ENCODE measurements around the gene RRP9. TPM values are rescaled to one million over a fixed set of nuclear protein-coding genes. Genes with fewer than 3 reads are reported as not detected.

Gene RRP9
- total RNA-seq, 1 experiment from 2014 or later, result 71.3 TPM

DNA sequence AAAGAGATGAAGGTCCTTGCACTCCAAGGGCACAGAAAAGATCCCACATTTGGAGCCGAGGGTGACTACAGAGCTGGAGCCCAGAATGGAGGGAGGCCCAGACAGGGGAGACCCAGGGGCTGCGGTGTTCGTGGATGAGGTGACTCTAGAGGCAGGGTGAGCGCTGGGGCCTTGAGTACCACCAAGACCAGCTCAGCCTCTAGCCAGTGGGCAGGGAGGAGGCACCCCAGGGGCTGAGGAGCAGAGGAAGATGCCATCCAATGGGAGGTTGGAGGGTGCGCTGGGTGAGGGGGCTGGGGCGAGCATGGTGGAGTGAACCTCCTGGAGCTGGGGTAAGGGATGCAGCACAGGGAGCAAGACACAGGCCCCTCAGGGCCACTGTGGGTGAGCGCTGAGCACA is 13.3 kb downstream of the RRP9 start:
- Histone ChIP-seq H3K27ac (ENCODE audit: low read depth, low read length) (no peak overlapping the region), H3K9me3 (ENCODE audit: control insufficient read depth in 1 of 2, insufficient read depth in 1 of 2, low read depth in 1 of 2, low read length in 2 of 2) (no peaks in the 10 kb centered on the region), H3K4me3 (replicated peaks in 1 of 2; ENCODE audit: low read depth in 1 of 2, low read length in 2 of 2) (no peak overlapping the region), H3K36me3 (ENCODE audit: control insufficient read depth in 1 of 2, insufficient read depth in 2 of 2, low read length in 2 of 2) (peaks cover 6 to 9% of the 10 kb centered on the region in 2 experiments; a peak in 3 of 4 replicates), H3K9ac (ENCODE audit: low read length) (no peak overlapping the region), H3K9me2 (ENCODE audit: insufficient read depth) (no peaks in the 10 kb centered on the region), H3K79me2 (ENCODE audit: insufficient read depth, low read length) (no peaks in the 10 kb centered on the region), H3K4me1 (ENCODE audit: control insufficient read depth in 1 of 2, insufficient read depth in 2 of 2, low read length in 2 of 2) (no peaks in the 10 kb centered on the region), H4K20me1 (ENCODE audit: insufficient read depth) (no peaks in the 10 kb centered on the region), H2AFZ (ENCODE audit: low read depth, low read length, poor library complexity, severe bottlenecking) (no peak overlapping the region), H3K27me3 (ENCODE audit: insufficient read depth, low read length) (no peaks in the 10 kb centered on the region), H3K4me2 (ENCODE audit: low read length) (no peak overlapping the region)
- ATAC-seq, result no peak
- ChIA-PET CTCF (no interaction called here), RAD21 (ENCODE audit: low non-redundant PET in 1 of 2, low total read pairs in 2 of 2, uncharacterized antibody in 2 of 2, unreplicated experiment in 2 of 2) (no interaction called here), POLR2A (no interaction called here)
- intact Hi-C loops (cut with micrococcal nuclease), result no loop called here
- no TSS peak for BruUV-seq (replicated peaks)
- TF ChIP-seq ZBTB33 (IDR thresholded peaks at IDR 0.05; ENCODE audit: extremely low read depth, insufficient replicate concordance, low read length), result no peak
- TF ChIP-seq CTCF (IDR thresholded peaks at IDR 0.05 in 2 of 3, conservative IDR thresholded peaks at IDR 0.05 in 1 of 3; ENCODE audit: borderline replicate concordance in 1 of 3, insufficient read depth in 1 of 3, low read depth in 2 of 3, low read length in 2 of 3), result no peak
- DNase-seq (ENCODE audit: low read depth, low spot score), result no peak
